ENCODE data around the gene CYTH3. TPM values are rescaled to one million over a fixed set of nuclear protein-coding genes. Genes with fewer than 3 reads are reported as not detected.

CYTH3 gene
- total and polyA plus RNA-seq, 2 of the 8 experiments (the other 6 are each of a cell fraction or from before 2014, with no cell fraction given) = 10.3 to 11.9 TPM

DNA sequence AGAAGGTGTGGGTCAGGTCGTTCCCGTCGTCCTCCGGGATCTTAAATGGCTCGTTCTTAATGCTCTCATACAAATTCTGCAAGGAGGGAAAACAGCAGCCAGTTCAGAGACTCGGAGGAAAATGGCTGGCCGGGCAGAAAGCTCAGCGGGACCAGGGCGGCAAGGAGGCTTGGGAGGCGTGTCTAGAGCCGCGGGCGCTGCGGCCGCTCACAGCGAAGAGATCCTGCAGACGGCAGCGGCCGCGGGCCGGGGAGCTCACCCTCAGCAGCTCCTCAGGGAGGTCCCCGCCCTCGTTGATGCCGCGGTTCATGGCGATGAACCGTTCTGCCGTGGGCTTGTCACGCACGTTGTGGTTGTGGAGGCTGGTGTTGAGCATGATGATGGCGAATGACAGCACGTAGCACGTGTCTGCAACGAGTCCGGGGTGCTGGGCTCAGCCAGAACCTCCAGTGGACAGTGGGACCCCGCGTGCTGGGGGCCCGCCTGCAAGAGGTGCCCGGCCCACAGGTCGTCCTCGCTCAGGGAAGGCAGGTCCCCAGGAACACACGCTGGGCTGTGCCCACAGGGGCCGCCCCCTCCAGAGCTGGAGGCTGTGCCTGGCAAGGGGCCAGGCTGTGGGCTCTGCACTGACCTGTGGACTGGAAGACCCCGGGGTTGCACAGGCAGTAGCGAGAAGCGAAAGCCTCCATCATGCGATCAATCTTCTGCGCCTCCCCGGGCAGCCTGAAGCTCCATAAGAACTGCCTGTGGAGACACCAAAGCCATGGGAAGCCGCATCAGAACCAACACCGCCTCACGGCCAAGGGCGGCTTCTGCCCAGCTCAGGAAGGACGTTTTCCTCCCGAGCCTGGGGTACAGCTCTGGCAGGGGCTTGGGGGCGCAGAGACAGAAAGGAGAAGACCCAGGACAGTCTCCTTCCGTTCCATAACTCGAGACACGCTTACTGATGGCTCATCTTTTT, 101.6 kb downstream of the CYTH3 start (continued):
- TF ChIP-seq RFX5 (IDR thresholded peaks at IDR 0.05; ENCODE audit: borderline replicate concordance, low read depth, low read length) (no peak), RXRA (IDR thresholded peaks at IDR 0.05; ENCODE audit: insufficient read depth, low read depth, low read length) (no peak), FOSL1 (IDR thresholded peaks at IDR 0.05; ENCODE audit: insufficient read depth, low read depth, low read length) (no peak), SP1 (IDR thresholded peaks at IDR 0.05; ENCODE audit: low read depth, low read length) (no peak), KDM1A (IDR thresholded peaks at IDR 0.05; ENCODE audit: borderline replicate concordance, low read length) (no peak), SIRT6 (IDR thresholded peaks at IDR 0.05; ENCODE audit: low read length) (no peak), BCL11A (IDR thresholded peaks at IDR 0.05; ENCODE audit: low read depth in 2 of 2, low read length in 2 of 2) (no peak), RBBP5 (IDR thresholded peaks at IDR 0.05; ENCODE audit: borderline replicate concordance, low read depth, low read length) (no peak)
- TF ChIP-seq, protein P1, sequence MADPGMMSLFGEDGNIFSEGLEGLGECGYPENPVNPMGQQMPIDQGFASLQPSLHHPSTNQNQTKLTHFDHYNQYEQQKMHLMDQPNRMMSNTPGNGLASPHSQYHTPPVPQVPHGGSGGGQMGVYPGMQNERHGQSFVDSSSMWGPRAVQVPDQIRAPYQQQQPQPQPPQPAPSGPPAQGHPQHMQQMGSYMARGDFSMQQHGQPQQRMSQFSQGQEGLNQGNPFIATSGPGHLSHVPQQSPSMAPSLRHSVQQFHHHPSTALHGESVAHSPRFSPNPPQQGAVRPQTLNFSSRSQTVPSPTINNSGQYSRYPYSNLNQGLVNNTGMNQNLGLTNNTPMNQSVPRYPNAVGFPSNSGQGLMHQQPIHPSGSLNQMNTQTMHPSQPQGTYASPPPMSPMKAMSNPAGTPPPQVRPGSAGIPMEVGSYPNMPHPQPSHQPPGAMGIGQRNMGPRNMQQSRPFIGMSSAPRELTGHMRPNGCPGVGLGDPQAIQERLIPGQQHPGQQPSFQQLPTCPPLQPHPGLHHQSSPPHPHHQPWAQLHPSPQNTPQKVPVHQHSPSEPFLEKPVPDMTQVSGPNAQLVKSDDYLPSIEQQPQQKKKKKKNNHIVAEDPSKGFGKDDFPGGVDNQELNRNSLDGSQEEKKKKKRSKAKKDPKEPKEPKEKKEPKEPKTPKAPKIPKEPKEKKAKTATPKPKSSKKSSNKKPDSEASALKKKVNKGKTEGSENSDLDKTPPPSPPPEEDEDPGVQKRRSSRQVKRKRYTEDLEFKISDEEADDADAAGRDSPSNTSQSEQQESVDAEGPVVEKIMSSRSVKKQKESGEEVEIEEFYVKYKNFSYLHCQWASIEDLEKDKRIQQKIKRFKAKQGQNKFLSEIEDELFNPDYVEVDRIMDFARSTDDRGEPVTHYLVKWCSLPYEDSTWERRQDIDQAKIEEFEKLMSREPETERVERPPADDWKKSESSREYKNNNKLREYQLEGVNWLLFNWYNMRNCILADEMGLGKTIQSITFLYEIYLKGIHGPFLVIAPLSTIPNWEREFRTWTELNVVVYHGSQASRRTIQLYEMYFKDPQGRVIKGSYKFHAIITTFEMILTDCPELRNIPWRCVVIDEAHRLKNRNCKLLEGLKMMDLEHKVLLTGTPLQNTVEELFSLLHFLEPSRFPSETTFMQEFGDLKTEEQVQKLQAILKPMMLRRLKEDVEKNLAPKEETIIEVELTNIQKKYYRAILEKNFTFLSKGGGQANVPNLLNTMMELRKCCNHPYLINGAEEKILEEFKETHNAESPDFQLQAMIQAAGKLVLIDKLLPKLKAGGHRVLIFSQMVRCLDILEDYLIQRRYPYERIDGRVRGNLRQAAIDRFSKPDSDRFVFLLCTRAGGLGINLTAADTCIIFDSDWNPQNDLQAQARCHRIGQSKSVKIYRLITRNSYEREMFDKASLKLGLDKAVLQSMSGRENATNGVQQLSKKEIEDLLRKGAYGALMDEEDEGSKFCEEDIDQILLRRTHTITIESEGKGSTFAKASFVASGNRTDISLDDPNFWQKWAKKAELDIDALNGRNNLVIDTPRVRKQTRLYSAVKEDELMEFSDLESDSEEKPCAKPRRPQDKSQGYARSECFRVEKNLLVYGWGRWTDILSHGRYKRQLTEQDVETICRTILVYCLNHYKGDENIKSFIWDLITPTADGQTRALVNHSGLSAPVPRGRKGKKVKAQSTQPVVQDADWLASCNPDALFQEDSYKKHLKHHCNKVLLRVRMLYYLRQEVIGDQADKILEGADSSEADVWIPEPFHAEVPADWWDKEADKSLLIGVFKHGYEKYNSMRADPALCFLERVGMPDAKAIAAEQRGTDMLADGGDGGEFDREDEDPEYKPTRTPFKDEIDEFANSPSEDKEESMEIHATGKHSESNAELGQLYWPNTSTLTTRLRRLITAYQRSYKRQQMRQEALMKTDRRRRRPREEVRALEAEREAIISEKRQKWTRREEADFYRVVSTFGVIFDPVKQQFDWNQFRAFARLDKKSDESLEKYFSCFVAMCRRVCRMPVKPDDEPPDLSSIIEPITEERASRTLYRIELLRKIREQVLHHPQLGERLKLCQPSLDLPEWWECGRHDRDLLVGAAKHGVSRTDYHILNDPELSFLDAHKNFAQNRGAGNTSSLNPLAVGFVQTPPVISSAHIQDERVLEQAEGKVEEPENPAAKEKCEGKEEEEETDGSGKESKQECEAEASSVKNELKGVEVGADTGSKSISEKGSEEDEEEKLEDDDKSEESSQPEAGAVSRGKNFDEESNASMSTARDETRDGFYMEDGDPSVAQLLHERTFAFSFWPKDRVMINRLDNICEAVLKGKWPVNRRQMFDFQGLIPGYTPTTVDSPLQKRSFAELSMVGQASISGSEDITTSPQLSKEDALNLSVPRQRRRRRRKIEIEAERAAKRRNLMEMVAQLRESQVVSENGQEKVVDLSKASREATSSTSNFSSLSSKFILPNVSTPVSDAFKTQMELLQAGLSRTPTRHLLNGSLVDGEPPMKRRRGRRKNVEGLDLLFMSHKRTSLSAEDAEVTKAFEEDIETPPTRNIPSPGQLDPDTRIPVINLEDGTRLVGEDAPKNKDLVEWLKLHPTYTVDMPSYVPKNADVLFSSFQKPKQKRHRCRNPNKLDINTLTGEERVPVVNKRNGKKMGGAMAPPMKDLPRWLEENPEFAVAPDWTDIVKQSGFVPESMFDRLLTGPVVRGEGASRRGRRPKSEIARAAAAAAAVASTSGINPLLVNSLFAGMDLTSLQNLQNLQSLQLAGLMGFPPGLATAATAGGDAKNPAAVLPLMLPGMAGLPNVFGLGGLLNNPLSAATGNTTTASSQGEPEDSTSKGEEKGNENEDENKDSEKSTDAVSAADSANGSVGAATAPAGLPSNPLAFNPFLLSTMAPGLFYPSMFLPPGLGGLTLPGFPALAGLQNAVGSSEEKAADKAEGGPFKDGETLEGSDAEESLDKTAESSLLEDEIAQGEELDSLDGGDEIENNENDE (IDR thresholded peaks at IDR 0.05; ENCODE audit: insufficient replicate concordance, low read length) = no peak

Data from H1 (cell line).